Endothelial cell of umbilical vein (primary cell): ENCODE data around the gene GATA6. TPM values are rescaled to one million over a fixed set of nuclear protein-coding genes. Genes with fewer than 3 reads are reported as not detected.

ENCODE experiments used
- BruUV-seq: library from RNA; stranded (reverse); fragments of 400-500 nt; replicated peaks from 2 replicates; lab custom pipeline; 2021; lab: Mats Ljungman, UMichigan
- CTCF ChIA-PET: fragments of 300-600, 350-600 bp; sonication (Branson Sonifier 250); formaldehyde crosslinking; loops from one replicate; lab custom pipeline; 2021; ENCODE audit warnings: antibody characterized with exemption, inconsistent platforms; lab: Charles Lee
- POLR2A ChIA-PET: fragments of 300-600, 350-600 bp; sonication (Branson Sonifier 250); formaldehyde crosslinking; loops from one replicate; lab custom pipeline; 2021; ENCODE audit warnings: antibody characterized with exemption, inconsistent platforms; lab: Charles Lee
- DNase-seq: peaks from one replicate; pipeline ENCODE4 v3.0.0-alpha.2; 2011; ENCODE audit warnings: low read depth, low spot score
- FAIRE-seq: peaks from 2 replicates; lab custom pipeline; 2011; peaks lifted over from hg19 to GRCh38; lab: Jason Lieb, UNC
- H2AFZ ChIP-seq: 2 replicates; pipeline ENCODE4 v1.6.0; 2012; ENCODE audit warnings: low read depth, low read length, control low read depth, inconsistent platforms
- H3K27ac ChIP-seq: 2 replicates; pipeline ENCODE4 v1.5.1; 2011; ENCODE audit warnings: low read depth, mild to moderate bottlenecking, control low read depth, low read length, moderate library complexity; ENCODE audit not compliant: insufficient read depth
- H3K27me3 ChIP-seq, 2 experiments: 2 replicates each; pipeline versions ENCODE4 v1.6.0 to v1.6.1; 2011; ENCODE audit warnings: low read length in 2 of 2, mixed read lengths in 1 of 2; ENCODE audit not compliant: control insufficient read depth in 2 of 2, insufficient read depth in 2 of 2
- H3K36me3 ChIP-seq, 2 experiments: 2 replicates in 1 of 2; 3 replicates in 1 of 2; pipeline ENCODE4 v1.5.1; 2011; ENCODE audit warnings: low read length in 2 of 2, mild to moderate bottlenecking in 1 of 2, moderate library complexity in 1 of 2; ENCODE audit not compliant: control insufficient read depth in 2 of 2, insufficient read depth in 2 of 2; ENCODE audit errors: extremely low read depth in 1 of 2
- H3K4me1 ChIP-seq: 3 replicates; pipeline ENCODE4 v1.5.1; 2011; ENCODE audit warnings: mild to moderate bottlenecking, low read length; ENCODE audit not compliant: control insufficient read depth, insufficient read depth; ENCODE audit errors: extremely low read depth
- H3K4me2 ChIP-seq: 2 replicates; pipeline ENCODE4 v1.6.1; 2011; ENCODE audit warnings: low read length, control low read depth, mixed read lengths; ENCODE audit not compliant: insufficient read depth
- H3K4me3 ChIP-seq, 3 experiments: fragments of 200-600 bp in 1 of 3; sonication (generic), shearing (Covaris generic) in 1 of 3; replicated peaks in 1 of 3; 2 replicates each; pipeline ENCODE4 v1.5.1; 2011 to 2016; ENCODE audit warnings: control low read depth in 3 of 3, low read length in 3 of 3, mild to moderate bottlenecking in 2 of 3, inconsistent platforms in 1 of 3, low read depth in 1 of 3, moderate library complexity in 1 of 3; ENCODE audit not compliant: insufficient read depth in 1 of 3
- H3K79me2 ChIP-seq: 2 replicates; pipeline ENCODE4 v1.6.0; 2012; ENCODE audit warnings: low read length, inconsistent platforms; ENCODE audit not compliant: control insufficient read depth, insufficient read depth
- H3K9ac ChIP-seq: replicated peaks from 2 replicates; pipeline ENCODE3; 2011; ENCODE audit warnings: low read length, control low read depth; ENCODE audit not compliant: insufficient read depth; ENCODE audit errors: extremely low read depth
- H3K9me1 ChIP-seq: replicated peaks from 3 replicates; pipeline ENCODE4 v1.6.0; 2011; ENCODE audit warnings: mild to moderate bottlenecking, low read length; ENCODE audit not compliant: control insufficient read depth, insufficient read depth; ENCODE audit errors: extremely low read depth
- H3K9me3 ChIP-seq: replicated peaks from 2 replicates; pipeline ENCODE4 v1.5.1; 2012; ENCODE audit warnings: low read length, inconsistent platforms; ENCODE audit not compliant: control insufficient read depth, insufficient read depth
- H4K20me1 ChIP-seq: replicated peaks from 2 replicates; pipeline ENCODE3; 2011; ENCODE audit warnings: mild to moderate bottlenecking, low read length; ENCODE audit not compliant: control insufficient read depth, insufficient read depth; ENCODE audit errors: extremely low read depth
- CTCF ChIP-seq, 2 donors: IDR thresholded peaks; 1 replicate in 1 of 2; 2 replicates in 1 of 2; pipeline ENCODE4 v1.5.1; 2011; ENCODE audit warnings: low read length in 2 of 2, mild to moderate bottlenecking in 2 of 2, moderate library complexity in 2 of 2, control low read depth in 1 of 2, inconsistent platforms in 1 of 2, low read depth in 1 of 2; ENCODE audit not compliant: insufficient read depth in 1 of 2; ENCODE audit errors: extremely low read depth in 1 of 2
- EZH2 ChIP-seq: IDR thresholded peaks from 2 replicates; pipeline ENCODE4 v1.6.1; 2012; ENCODE audit warnings: borderline replicate concordance, low read depth, mild to moderate bottlenecking, moderate library complexity, low read length, inconsistent platforms; ENCODE audit not compliant: severe bottlenecking
- FOS ChIP-seq: IDR thresholded peaks from 2 replicates; pipeline ENCODE4 v1.6.1; 2011; ENCODE audit warnings: mild to moderate bottlenecking, low read length, moderate library complexity, borderline replicate concordance; ENCODE audit not compliant: insufficient read depth
- POLR2A ChIP-seq: IDR thresholded peaks from 2 replicates; pipeline ENCODE4 v1.6.1; 2012; ENCODE audit warnings: low read depth, mild to moderate bottlenecking, control low read depth, low read length
- POLR2AphosphoS5 ChIP-seq: IDR thresholded peaks from 2 replicates; pipeline ENCODE4 v1.6.1; 2012; ENCODE audit warnings: low read depth, mild to moderate bottlenecking, control low read depth, low read length, moderate library complexity; ENCODE audit not compliant: insufficient read depth
- dilution Hi-C: fragments of 300-500 bp; cut with MboI; formaldehyde crosslinking; loops from one replicate; pipeline ENCODE4 v1.15.0; 2019; ENCODE audit warnings: low sequenced_read_pairs; ENCODE audit not compliant: extremely low pct_ligation_motif_present
- intact Hi-C: fragments of 100-400 bp; cut with micrococcal nuclease; formaldehyde crosslinking; loops from one replicate; pipeline ENCODE4 v1.10.0; 2022
- polyA plus RNA-seq, 4 experiments: library from polyadenylated mRNA; depleted of rRNA in 3 of 4; stranded (reverse) in 3 of 4; unstranded in 1 of 4; fragments of >200 nt; gene quantifications; 2 replicates each; pipeline versions ENCODE4 v1.2.1 to v1.2.3, GENCODE V29; 2011 to 2012; ENCODE audit warnings: missing spikeins in 1 of 4
- total RNA-seq: library from RNA; stranded (reverse); gene quantifications from 2 replicates; pipeline ENCODE4 v1.2.3, GENCODE V29; 2021

GATA6 gene
- total and polyA plus RNA-seq, 2 donors (not counting 3 experiments of a cell fraction or from before 2014, with no cell fraction given), result 4.1 to 14.6 TPM

- Histone ChIP-seq H3K27ac (peak overlapping the region; percentile 72), H3K27me3 (no peaks in the 10 kb centered on the region), H3K4me3 (no peak overlapping the region), H3K9me1 (no peaks in the 10 kb centered on the region), H3K4me1 (peaks cover 81% of the 10 kb centered on the region), H2AFZ (no peak overlapping the region), H3K9ac (peak overlapping the region; percentile 76), H3K9me3 (no peaks in the 10 kb centered on the region), H3K36me3 (peaks cover 0 to 7% of the 10 kb centered on the region in 2 experiments), H3K79me2 (peaks cover 71% of the 10 kb centered on the region), H4K20me1 (no peaks in the 10 kb centered on the region), H3K4me2 (peak overlapping the region; percentile 45)
- peak; percentile 46 for DNase-seq
- TF ChIP-seq FOS (no peak), CTCF (IDR thresholded peaks at IDR 0.05; ENCODE audit: extremely low read depth in 1 of 2, insufficient read depth in 1 of 2, low read depth in 1 of 2, low read length in 2 of 2) (no peak), POLR2AphosphoS5 (no peak), POLR2A (no peak), EZH2 (no peak)
- intact Hi-C loops (loop anchor here (1.0 to 5.0 kb wide), 4 partner anchors 12 to 373 kb away; no protein-coding TSS in a partner anchor), dilution Hi-C loops (loop anchor here (25.0 kb wide), 1 partner anchor 248 kb away; no protein-coding TSS in a partner anchor)
- CTCF ChIA-PET, result interaction anchor here (1.2 to 2.7 kb wide), 3 partner anchors 11 to 374 kb away, joined by 5 to 9 read pairs (median 7); no protein-coding TSS in a partner anchor
- POLR2A ChIA-PET, result interaction anchor here (1.2 kb wide), 1 partner anchor 15 kb away, joined by 4 read pairs; no protein-coding TSS in a partner anchor
- no peak for FAIRE-seq
- BruUV-seq, result no TSS peak
Observed at GRCh38 chr18:22189449-22190166, 20.2 kb downstream of the GATA6 start.
